ENCODE results near the gene SLC16A5.

The SLC16A5 gene

GRCh38 chr17:75049706-75050105 lies 38.0 kb upstream of the SLC16A5 start:
- Histone ChIP-seq H3K27ac (no peak overlapping the region), H3K4me3 (no peak overlapping the region), H3K4me1 (peaks cover 0 to 29% (median 23%) of the 10 kb centered on the region in 4 donors), H3K9me3 (no peaks in the 10 kb centered on the region), H3K27me3 (no peaks in the 10 kb centered on the region), H3K36me3 (peaks cover 23 to 42% (median 31%) of the 10 kb centered on the region in 3 donors)
- DNase-seq: peak in 1 of 2 donors; percentile 13
- no peak for TF ChIP-seq CTCF (IDR thresholded peaks at IDR 0.05)
- intact Hi-C loops (cut with DNase I; ENCODE audit: low total_unique reads): no loop called here

GRCh38 chr17:75051941-75052340 lies 35.8 kb upstream of the SLC16A5 start:
- Histone ChIP-seq H3K4me1 (peaks cover 0 to 21% (median 15%) of the 10 kb centered on the region in 4 donors), H3K9me3 (no peaks in the 10 kb centered on the region), H3K4me3 (no peak overlapping the region), H3K36me3 (peaks cover 30 to 56% (median 31%) of the 10 kb centered on the region in 3 donors), H3K27me3 (no peaks in the 10 kb centered on the region), H3K27ac (no peak overlapping the region)
- peak in 1 of 2 donors; percentile 12 for DNase-seq
- intact Hi-C loops (cut with DNase I; ENCODE audit: low total_unique reads): no loop called here
- no peak for TF ChIP-seq CTCF (IDR thresholded peaks at IDR 0.05)

GRCh38 chr17:75059369-75060345 lies 28.1 kb upstream of the SLC16A5 start:
- no peak overlapping the region for H3K4me3 ChIP-seq
- peak; percentile 39 to 63 for DNase-seq
- H3K9me3 ChIP-seq: no peaks in the 10 kb centered on the region
- peaks cover 0 to 11% (median under 1%) of the 10 kb centered on the region in 4 donors for H3K4me1 ChIP-seq
- intact Hi-C loops (cut with DNase I; ENCODE audit: low total_unique reads): no loop called here
- peak overlapping the region in 1 of 2 donors; percentile 30 for H3K27ac ChIP-seq
- no peaks in the 10 kb centered on the region for H3K27me3 ChIP-seq
- peaks cover 19 to 76% (median 55%) of the 10 kb centered on the region in 3 donors for H3K36me3 ChIP-seq
- TF ChIP-seq CTCF (IDR thresholded peaks at IDR 0.05): peak in 1 of 2 experiments; percentile 30

GRCh38 chr17:75060434-75061054 lies 27.2 kb upstream of the SLC16A5 start:
- peak overlapping the region in 1 of 2 donors; percentile 30 for H3K27ac ChIP-seq

More at GRCh38 chr17:75060434-75061054, 27.2 kb upstream of the SLC16A5 start:
- H3K9me3 ChIP-seq: no peaks in the 10 kb centered on the region
- peaks cover 0 to 11% (median under 1%) of the 10 kb centered on the region in 4 donors for H3K4me1 ChIP-seq
- no peak overlapping the region for H3K4me3 ChIP-seq
- DNase-seq: no peak
- intact Hi-C loops (cut with DNase I; ENCODE audit: low total_unique reads): no loop called here
- no peaks in the 10 kb centered on the region for H3K27me3 ChIP-seq
- peaks cover 25 to 76% (median 52%) of the 10 kb centered on the region in 3 donors for H3K36me3 ChIP-seq
- no peak for TF ChIP-seq CTCF (IDR thresholded peaks at IDR 0.05)

Data from tibial artery (tissue), 4 donors.